ENCODE data around the gene PET100.

PET100 gene

GRCh38 chr19:7674010-7675005 lies 44.7 kb downstream of the PET100 start:
- Histone ChIP-seq H3K27ac (ENCODE audit: low read depth, low read length) (no peak overlapping the region), H3K4me3 (ENCODE audit: low read length) (peak overlapping the region; percentile 14; the same call in 1 of the 2 replicates), H3K36me3 (ENCODE audit: control insufficient read depth, low read length) (no peaks in the 10 kb centered on the region), H3K9me3 (ENCODE audit: control insufficient read depth, insufficient read depth, low read length) (peaks cover 7% of the 10 kb centered on the region; the same call in 1 of the 2 replicates), H3K4me2 (ENCODE audit: low read length) (peak overlapping the region; percentile 40), H3K27me3 (ENCODE audit: control insufficient read depth, low read length) (peaks cover 5% of the 10 kb centered on the region), H3K79me2 (ENCODE audit: control insufficient read depth, low read length) (no peaks in the 10 kb centered on the region), H3K9me2 (replicated peaks; ENCODE audit: control insufficient read depth, low read length) (no peaks in the 10 kb centered on the region), H4K20me1 (ENCODE audit: control insufficient read depth, insufficient read depth, low read depth, low read length) (no peaks in the 10 kb centered on the region), H3F3A (ENCODE audit: control insufficient read depth, insufficient read depth) (no peaks in the 10 kb centered on the region; the same call in 1 of the 2 replicates), H3K4me1 (ENCODE audit: control insufficient read depth, low read length) (peaks cover 49% of the 10 kb centered on the region)
- TF ChIP-seq CTCF (IDR thresholded peaks at IDR 0.05; ENCODE audit: low read depth, low read length, poor library complexity, severe bottlenecking) (no peak), EZH2phosphoT487 (IDR thresholded peaks at IDR 0.05; ENCODE audit: borderline replicate concordance, low read length) (no peak)

GRCh38 chr19:7676376-7676775 lies 46.8 kb downstream of the PET100 start:
- no peak for TF ChIP-seq CTCF (IDR thresholded peaks at IDR 0.05; ENCODE audit: low read depth, low read length, poor library complexity, severe bottlenecking)
- TF ChIP-seq EZH2phosphoT487 (IDR thresholded peaks at IDR 0.05; ENCODE audit: borderline replicate concordance, low read length), result no peak
- Histone ChIP-seq H3K4me1 (ENCODE audit: control insufficient read depth, low read length) (peaks cover 63% of the 10 kb centered on the region), H3K79me2 (ENCODE audit: control insufficient read depth, low read length) (peaks cover 7% of the 10 kb centered on the region), H3K27ac (ENCODE audit: low read depth, low read length) (peak overlapping the region; percentile 51), H3K9me3 (ENCODE audit: control insufficient read depth, insufficient read depth, low read length) (peaks cover 7% of the 10 kb centered on the region; the same call in 1 of the 2 replicates), H3K4me3 (ENCODE audit: low read length) (peak overlapping the region; percentile 72), H4K20me1 (ENCODE audit: control insufficient read depth, insufficient read depth, low read depth, low read length) (no peaks in the 10 kb centered on the region), H3K9me2 (replicated peaks; ENCODE audit: control insufficient read depth, low read length) (no peaks in the 10 kb centered on the region), H3K36me3 (ENCODE audit: control insufficient read depth, low read length) (peaks cover 4% of the 10 kb centered on the region; the same call in 1 of the 2 replicates), H3K4me2 (ENCODE audit: low read length) (peak overlapping the region; percentile 78), H3F3A (ENCODE audit: control insufficient read depth, insufficient read depth) (no peaks in the 10 kb centered on the region; the same call in 1 of the 2 replicates), H3K27me3 (ENCODE audit: control insufficient read depth, low read length) (no peaks in the 10 kb centered on the region; the same call in 1 of the 2 replicates)

GRCh38 chr19:7676854-7677253 lies 47.3 kb downstream of the PET100 start, which contains the start of gene MCEMP1:
MCEMP1 (plus strand) TSS chr19:7677090; CDS start chr19:7677121, 31 bp downstream.
- peaks cover 12% of the 10 kb centered on the region for H3K79me2 ChIP-seq (ENCODE audit: control insufficient read depth, low read length)
- H3K27ac ChIP-seq (ENCODE audit: low read depth, low read length), result peak within 1 kb of the TSS; percentile 51
- H3K27me3 ChIP-seq (ENCODE audit: control insufficient read depth, low read length), result no peaks in the 10 kb centered on the region; the same call in 1 of the 2 replicates
- H3K9me3 ChIP-seq (ENCODE audit: control insufficient read depth, insufficient read depth, low read length), result peaks cover 7% of the 10 kb centered on the region; the same call in 1 of the 2 replicates
- H3K4me3 ChIP-seq (ENCODE audit: low read length), result peak within 1 kb of the TSS; percentile 72
- no peaks in the 10 kb centered on the region for H4K20me1 ChIP-seq (ENCODE audit: control insufficient read depth, insufficient read depth, low read depth, low read length)
- H3K9me2 ChIP-seq (replicated peaks; ENCODE audit: control insufficient read depth, low read length), result no peaks in the 10 kb centered on the region
- peak within 1 kb of the TSS; percentile 78 for H3K4me2 ChIP-seq (ENCODE audit: low read length)
- H3K4me1 ChIP-seq (ENCODE audit: control insufficient read depth, low read length), result peaks cover 68% of the 10 kb centered on the region
- H3F3A ChIP-seq (ENCODE audit: control insufficient read depth, insufficient read depth), result no peaks in the 10 kb centered on the region; the same call in 1 of the 2 replicates
- TF ChIP-seq CTCF (IDR thresholded peaks at IDR 0.05; ENCODE audit: low read depth, low read length, poor library complexity, severe bottlenecking) (no peak), EZH2phosphoT487 (IDR thresholded peaks at IDR 0.05; ENCODE audit: borderline replicate concordance, low read length) (no peak)
- H3K36me3 ChIP-seq (ENCODE audit: control insufficient read depth, low read length), result peaks cover 4% of the 10 kb centered on the region; the same call in 1 of the 2 replicates
